HG03025 (cell line): Measurements from ENCODE around the gene GADL1.

Source experiments
- ATAC-seq: cut with Tn5 transposase; IDR thresholded peaks from one replicate; pipeline ENCODE4 v1.9.1; 2021; ENCODE audit warnings: mild to moderate bottlenecking, moderate library complexity; ENCODE audit not compliant: unreplicated experiment, low FRiP score

Gene GADL1

GRCh38 chr3:30761374-30761773 lies 133.1 kb downstream of the GADL1 start:
- no peak for ATAC-seq

DNA sequence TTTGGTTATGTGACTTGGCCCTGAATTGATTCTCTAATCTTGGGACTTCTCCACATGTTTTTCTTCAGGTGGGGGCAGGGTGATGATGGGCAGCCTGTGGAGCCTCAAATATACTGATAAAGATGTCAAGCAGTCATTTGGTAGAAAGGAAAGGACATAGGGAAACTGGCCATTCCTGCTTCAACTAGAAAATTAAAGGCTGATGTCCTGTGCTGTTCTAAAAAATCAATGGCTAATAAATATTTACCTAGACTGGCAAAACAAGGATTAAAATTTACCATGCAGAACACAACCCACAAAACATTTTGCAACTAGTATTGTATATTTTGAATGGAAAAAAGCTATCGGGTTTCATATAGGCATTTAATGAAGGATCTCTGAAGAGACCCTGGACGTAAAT lies 133.7 kb downstream of the GADL1 start:
- no peak for ATAC-seq

DNA sequence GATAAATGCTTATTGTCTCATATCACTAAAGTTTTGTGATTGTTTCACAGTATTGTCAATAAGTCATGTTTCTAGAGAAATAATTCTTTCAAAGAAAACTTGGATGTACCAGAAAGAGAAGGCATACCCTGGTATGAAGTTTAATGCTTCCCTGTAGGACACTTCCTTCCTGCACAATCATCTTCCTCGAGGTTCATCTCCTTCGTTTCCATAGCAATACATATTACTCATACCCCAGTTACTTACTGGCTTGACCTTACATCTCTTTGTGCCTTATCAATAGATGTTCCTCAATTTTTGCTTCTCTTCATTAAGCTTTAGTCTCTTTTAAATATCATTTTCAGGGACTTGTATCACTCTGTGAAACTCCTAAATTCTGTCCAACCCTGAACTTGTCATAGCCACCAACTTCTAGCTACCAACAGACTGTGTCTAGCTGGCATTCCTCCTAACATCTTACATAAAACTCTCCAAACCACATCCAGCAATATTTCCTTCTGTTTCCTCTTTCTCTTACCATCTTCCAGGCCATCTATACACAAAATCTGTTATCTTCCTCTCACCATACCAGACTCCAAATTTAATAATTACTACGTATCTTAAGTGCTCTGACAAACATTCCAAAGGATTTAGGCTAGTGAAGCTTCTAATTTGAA lies 134.3 kb downstream of the GADL1 start:
- no peak for ATAC-seq

GRCh38 chr3:30756218-30756617 lies 138.2 kb downstream of the GADL1 start:
- no peak for ATAC-seq

GRCh38 chr3:30754426-30754825 lies 140.0 kb downstream of the GADL1 start:
- ATAC-seq: no peak

DNA sequence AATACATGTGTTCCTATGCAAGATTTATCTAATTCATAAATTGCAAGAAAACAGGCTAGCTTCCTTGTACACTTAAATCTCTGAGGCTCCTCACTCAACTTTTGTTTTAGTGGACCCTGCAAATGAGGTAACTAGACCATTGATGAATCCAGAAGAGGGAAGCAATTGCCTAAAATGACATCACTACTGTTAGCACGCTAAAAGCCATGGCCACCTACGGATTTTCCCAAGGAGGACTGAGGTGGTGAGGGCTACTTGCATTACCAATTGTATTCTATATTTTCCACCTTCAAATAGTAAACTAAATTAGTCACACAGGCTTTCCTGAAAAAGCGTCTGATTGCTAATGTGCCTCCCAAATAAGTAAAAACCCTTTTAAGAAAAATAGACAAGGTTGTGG lies 140.7 kb downstream of the GADL1 start:
- ATAC-seq: no peak

DNA sequence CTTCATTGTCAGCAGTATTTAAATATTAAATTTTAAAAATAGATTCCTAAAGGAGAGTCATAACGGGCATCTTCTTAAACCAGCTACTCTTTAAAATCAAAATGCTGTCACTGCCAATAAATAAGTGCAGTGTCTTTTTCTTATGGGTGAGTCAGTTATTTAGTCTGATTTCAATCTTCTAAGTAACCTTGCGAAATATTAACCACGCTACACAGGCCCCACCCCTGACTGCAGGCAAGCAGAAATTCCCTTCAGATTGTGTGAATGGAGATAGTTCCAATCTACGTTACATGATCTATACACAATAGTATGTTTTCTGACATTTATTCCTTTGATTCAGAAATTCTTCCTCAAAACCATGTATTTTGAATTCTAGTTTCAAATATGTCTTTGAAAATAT lies 141.5 kb downstream of the GADL1 start:
- no peak for ATAC-seq

DNA sequence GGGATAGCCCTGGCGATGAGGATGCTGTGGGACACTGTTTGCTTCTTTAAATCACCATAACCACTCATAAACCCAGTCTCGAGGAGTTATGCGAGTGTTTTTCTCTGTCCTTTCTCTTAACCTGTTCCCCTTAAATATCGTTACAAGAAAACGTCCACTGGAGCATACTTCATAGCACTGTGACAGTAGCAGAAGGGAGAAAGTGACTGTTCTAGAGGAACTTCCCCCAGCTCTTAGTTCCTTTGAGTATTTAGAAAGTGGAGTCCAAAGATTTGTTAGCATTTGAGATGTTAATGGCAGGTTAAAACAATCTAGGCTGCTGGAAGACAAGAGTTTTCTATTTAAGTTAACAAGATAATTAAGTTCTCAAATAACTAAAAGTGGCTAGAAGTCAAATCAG lies 142.0 kb downstream of the GADL1 start:
- no peak for ATAC-seq

DNA sequence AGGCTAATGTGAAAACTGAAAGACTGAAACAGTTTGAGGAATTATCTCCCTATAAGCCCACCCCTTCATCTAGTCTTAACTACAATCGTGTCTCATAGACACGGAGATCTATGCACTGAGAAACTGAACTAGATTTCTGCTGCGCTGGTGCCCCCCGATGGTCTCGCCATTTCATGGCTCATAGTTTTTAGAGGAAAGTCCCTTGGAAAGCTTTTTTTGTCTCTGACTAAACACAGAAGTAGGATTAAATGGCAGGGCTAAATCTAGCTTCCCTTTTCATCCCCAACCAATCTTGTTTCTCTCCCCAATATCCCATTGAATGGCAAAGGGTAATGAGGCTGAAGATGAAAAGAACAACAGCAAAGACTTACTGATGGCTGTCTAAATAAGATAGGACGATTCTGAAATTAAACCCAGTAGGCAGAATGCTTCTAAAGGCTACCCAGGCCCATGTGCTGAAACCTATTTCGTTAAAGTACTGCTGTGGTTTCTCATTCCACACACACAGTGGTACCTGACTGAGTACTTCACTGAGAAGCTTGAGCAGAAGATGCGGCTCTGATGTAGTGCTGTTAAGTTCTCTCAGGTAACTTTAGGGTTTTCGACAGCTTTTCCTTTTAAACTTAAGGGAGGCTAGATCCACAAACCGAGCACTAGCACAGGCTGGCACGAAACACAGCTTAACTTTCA lies 142.7 kb downstream of the GADL1 start:
- no peak for ATAC-seq

DNA sequence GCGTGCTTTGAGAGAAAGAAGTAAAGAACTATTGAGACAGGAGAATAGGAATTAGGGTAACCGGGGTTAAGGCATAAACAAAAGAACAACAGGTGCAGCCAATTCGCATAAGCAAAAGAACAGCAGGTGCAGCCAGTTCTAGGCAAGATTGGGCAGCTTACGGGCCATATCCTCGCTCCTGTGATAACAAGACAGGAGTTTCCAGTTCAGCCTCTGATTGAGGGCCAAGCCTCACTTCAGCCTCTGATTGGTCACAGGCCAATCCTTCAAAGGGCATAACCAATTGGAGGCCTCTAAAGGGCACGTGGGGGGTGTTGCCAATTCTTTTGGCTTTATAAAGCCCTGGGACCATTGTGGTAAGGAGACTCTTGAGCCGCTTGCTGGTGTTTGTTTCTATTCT lies 143.5 kb downstream of the GADL1 start:
- no peak for ATAC-seq

DNA sequence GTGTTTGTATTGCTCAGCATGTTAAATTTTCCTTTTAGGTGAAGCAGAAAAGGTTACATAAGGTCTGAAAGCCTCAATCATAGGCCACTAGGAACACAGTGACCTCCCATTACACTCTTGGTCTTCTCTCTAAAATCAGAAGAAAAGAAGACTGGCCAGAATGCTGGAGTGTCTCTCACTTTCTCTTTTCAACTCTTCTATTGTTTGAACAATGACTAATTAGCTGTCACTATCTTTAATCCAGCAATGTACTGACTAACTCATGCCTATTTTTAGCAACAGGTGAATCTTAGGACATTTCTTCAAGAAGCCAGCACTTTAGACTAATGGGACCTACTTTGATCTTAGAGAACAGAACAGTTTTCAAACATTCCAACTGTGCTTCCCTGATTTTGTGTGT lies 145.2 kb downstream of the GADL1 start:
- no peak for ATAC-seq

- ATAC-seq: no peak
Measured at GRCh38 chr3:30747771-30748281, 146.6 kb downstream of the GADL1 start.

- no peak for ATAC-seq
Measured at GRCh38 chr3:30743641-30744317, 150.7 kb downstream of the GADL1 start.

DNA sequence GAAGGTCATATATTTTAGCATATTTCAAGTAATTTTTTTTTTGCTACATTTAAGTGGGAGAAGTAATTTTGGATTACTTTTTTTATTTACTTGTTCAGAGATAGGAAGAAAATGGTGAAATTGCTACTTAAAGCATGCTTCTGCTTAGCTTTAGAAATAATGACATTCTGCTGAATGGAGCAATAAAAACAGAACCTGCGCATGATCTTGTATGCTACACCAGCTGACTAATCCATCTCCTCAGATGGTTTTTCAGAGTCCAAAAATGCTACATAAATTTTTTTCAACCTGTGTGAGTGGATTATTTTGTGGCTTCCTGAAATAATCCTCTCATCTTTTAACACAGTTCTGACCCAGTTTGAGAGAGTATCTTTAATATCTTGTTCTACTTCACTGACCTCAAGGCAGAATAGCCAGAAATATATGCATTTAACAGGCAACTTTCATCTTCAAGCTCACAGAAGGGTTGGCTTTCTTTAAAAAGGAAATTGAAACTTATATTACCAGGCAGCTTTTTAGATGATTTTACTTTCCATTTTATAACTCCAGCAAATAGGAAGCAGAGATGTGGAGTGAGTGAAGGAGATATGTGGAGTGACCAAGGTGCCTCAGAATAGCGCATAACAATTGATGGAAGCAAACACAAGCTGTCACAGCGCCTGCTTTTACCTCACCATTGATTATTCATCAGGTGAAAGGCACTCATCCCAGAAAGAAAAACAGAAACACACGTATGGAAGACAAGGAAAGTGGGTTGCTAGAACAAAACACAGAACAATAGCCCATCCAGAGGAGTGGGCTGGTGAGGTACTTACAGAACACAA lies 151.5 kb downstream of the GADL1 start:
- no peak for ATAC-seq

DNA sequence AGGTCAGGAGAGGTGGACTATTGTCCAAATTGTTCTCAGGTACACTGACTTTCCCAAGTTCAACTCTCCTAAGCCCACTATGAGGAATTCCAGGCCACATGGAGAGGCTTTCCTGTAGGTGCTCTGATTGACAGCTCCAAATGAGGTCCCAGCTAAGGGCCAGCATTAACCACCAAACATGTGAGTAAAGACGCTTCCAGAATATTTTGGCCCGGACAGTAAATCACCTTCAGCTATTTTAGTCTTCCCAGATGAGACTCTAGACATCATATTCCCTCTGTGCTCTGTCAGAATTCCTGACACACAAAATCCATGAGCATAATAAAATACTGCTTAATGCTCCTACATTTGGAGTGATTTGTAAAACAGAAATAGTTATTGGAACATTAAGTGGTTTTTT lies 152.6 kb downstream of the GADL1 start:
- ATAC-seq: no peak

DNA sequence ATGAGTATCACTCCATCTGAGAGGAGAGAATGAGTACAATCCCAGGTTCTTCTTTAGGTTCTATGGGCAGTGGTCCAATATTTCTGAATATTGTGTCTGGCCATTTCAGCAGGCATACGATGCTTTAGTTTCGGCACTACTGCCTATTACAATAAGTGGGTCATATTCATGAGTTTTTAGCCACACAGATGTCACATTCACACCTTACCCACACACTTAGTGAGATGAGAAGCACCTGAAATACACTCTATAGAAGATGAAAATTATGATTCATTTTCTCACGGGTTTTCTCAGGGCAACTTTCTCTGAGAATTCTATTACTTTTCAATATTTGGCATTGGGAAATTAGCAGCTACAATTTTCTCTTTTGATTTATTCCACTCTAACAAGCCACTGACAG lies 155.9 kb downstream of the GADL1 start:
- no peak for ATAC-seq

DNA sequence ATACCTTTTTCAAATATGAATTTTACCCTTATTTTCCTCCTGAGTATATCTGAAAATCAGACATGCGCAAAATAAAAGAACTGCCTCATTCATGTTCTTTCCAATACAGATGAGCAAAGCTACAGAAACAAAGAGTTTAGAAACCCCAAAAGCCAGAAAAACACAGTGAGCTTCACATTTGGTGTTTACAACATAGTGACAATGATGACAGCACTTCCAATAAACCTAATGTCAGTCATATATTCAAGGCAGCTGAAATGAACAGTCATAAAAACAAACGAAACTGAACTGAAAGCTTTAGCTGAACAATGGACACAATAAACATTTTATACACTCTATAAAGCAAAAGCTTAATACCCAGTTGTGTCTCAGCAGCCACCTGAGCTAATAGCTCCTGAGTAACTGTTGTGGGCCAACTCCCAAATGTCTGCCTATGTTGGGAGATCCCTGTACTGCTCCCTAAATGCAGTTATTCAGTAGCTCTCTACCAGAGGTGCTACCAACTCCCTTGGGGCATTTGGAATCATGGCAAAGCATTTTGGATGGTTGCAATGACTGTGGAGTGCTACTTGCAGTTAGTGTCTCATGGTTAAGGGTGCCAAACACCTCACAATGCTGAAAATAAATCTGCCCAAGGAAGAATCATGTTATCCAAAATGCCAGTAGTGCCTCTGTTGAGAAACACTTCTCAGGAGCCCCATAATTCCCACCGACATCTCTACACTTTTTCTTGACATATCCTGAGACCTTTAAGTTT lies 156.5 kb downstream of the GADL1 start:
- no peak for ATAC-seq

GRCh38 chr3:30733696-30734095 lies 160.8 kb downstream of the GADL1 start:
- ATAC-seq: no peak

- ATAC-seq: no peak
Measured at GRCh38 chr3:30733209-30733608, 161.3 kb downstream of the GADL1 start.

- no peak for ATAC-seq
Measured at GRCh38 chr3:30730967-30731366, 163.5 kb downstream of the GADL1 start.
